RWPE2 (cell line): ENCODE results near the gene MGAM2.

Source experiments
- ATAC-seq: fragments of 200-7000 bp; cut with Tn5 transposase; 3 replicates; pipeline ENCODE4 v1.9.1; 2021; ENCODE audit warnings: low read depth
- DNase-seq: peaks from one replicate; pipeline ENCODE4 v3.0.0-alpha.2; 2020; ENCODE audit warnings: low spot score
- H3K27ac ChIP-seq: fragments of 450-650 bp; 2 replicates; pipeline ENCODE4 v1.5.1; 2017; ENCODE audit warnings: mild to moderate bottlenecking; ENCODE audit not compliant: poor library complexity, severe bottlenecking
- H3K27me3 ChIP-seq: fragments of 250-450 bp; sonication (Bioruptor Pico); 2 replicates; pipeline ENCODE4 v1.5.1; 2021; ENCODE audit warnings: mild to moderate bottlenecking, moderate library complexity; ENCODE audit not compliant: insufficient read depth, poor library complexity, severe bottlenecking
- H3K36me3 ChIP-seq: fragments of 250-450 bp; sonication (Bioruptor Pico); 2 replicates; pipeline ENCODE4 v1.5.1; 2020; ENCODE audit warnings: low read depth, mild to moderate bottlenecking, moderate library complexity
- H3K4me1 ChIP-seq: fragments of 250-450 bp; sonication (Bioruptor Pico); 2 replicates; pipeline ENCODE4 v1.5.1; 2021; ENCODE audit warnings: mild to moderate bottlenecking, moderate library complexity; ENCODE audit not compliant: insufficient read depth, poor library complexity, severe bottlenecking
- H3K4me3 ChIP-seq: fragments of 250-450 bp; sonication (Bioruptor Pico); 2 replicates; pipeline ENCODE4 v1.5.1; 2021; ENCODE audit warnings: mild to moderate bottlenecking, moderate library complexity; ENCODE audit not compliant: severe bottlenecking
- H3K9me3 ChIP-seq: fragments of 250-450 bp; sonication (Bioruptor Pico); 2 replicates; pipeline ENCODE4 v1.5.1; 2021; ENCODE audit warnings: mild to moderate bottlenecking, moderate library complexity; ENCODE audit not compliant: severe bottlenecking
- CTCF ChIP-seq: fragments of 450-650 bp; IDR thresholded peaks from one replicate; pipeline ENCODE4 v1.5.1; 2017; ENCODE audit warnings: mild to moderate bottlenecking, moderate library complexity; ENCODE audit not compliant: poor library complexity, severe bottlenecking

The MGAM2 gene

GRCh38 chr7:142120524-142120923, 9.0 kb downstream of the MGAM2 start:
- DNase-seq (no peak), ATAC-seq (peak; percentile 76)
- Histone ChIP-seq H3K27me3 (no peaks in the 10 kb centered on the region), H3K4me3 (no peak overlapping the region), H3K27ac (no peak overlapping the region), H3K9me3 (no peaks in the 10 kb centered on the region), H3K4me1 (peaks cover 4% of the 10 kb centered on the region), H3K36me3 (no peaks in the 10 kb centered on the region)
- TF ChIP-seq CTCF: no peak

- Histone ChIP-seq H3K4me3 (no peak overlapping the region), H3K9me3 (no peaks in the 10 kb centered on the region), H3K27me3 (no peaks in the 10 kb centered on the region), H3K27ac (no peak overlapping the region), H3K4me1 (peaks cover 4% of the 10 kb centered on the region), H3K36me3 (no peaks in the 10 kb centered on the region)
- no peak for ATAC-seq
- DNase-seq: no peak
- TF ChIP-seq CTCF: no peak
Measured at GRCh38 chr7:142123184-142123583, 11.7 kb downstream of the MGAM2 start.

- Histone ChIP-seq H3K27me3 (no peaks in the 10 kb centered on the region), H3K4me1 (peaks cover 1% of the 10 kb centered on the region), H3K4me3 (no peak overlapping the region), H3K36me3 (no peaks in the 10 kb centered on the region), H3K9me3 (no peaks in the 10 kb centered on the region), H3K27ac (no peak overlapping the region)
- DNase-seq: no peak
- ATAC-seq: no peak
- TF ChIP-seq CTCF: no peak
Measured at GRCh38 chr7:142125256-142125955, 13.9 kb downstream of the MGAM2 start.

- no peak for TF ChIP-seq CTCF
- Histone ChIP-seq H3K36me3 (no peaks in the 10 kb centered on the region), H3K4me1 (no peaks in the 10 kb centered on the region), H3K27ac (no peak overlapping the region), H3K9me3 (no peaks in the 10 kb centered on the region), H3K4me3 (no peak overlapping the region), H3K27me3 (no peaks in the 10 kb centered on the region)
- DNase-seq (no peak), ATAC-seq (peak; percentile 23; the same call in 1 of the 3 replicates)
Measured at GRCh38 chr7:142130267-142130666, 18.7 kb downstream of the MGAM2 start.

- no peaks in the 10 kb centered on the region for H3K4me1 ChIP-seq
- H3K36me3 ChIP-seq: no peaks in the 10 kb centered on the region
- ATAC-seq: no peak
- DNase-seq: no peak
- H3K27me3 ChIP-seq: no peaks in the 10 kb centered on the region
- no peaks in the 10 kb centered on the region for H3K9me3 ChIP-seq
- no peak overlapping the region for H3K27ac ChIP-seq
- no peak overlapping the region for H3K4me3 ChIP-seq
- no peak for TF ChIP-seq CTCF
Measured at GRCh38 chr7:142131439-142132185, 20.1 kb downstream of the MGAM2 start.
